Stimulated activated naive CD8-positive, alpha-beta T cell treated with anti-CD3 and anti-CD28 coated beads, Interleukin-15, amount 100 ng/mL, for 72 hours (primary cell): Measurements from ENCODE around the gene TBATA.
A peak's percentile ranks its signal among the peaks of the same experiment; 100 is the strongest.

ENCODE experiments used
- ATAC-seq: fragments of 150-1000 bp; cut with Tn5 transposase; 2 replicates; pipeline ENCODE4 v1.10.0; 2021; ENCODE audit warnings: mild to moderate bottlenecking, moderate library complexity
- DNase-seq, 2 donors: peaks; one replicate each; pipeline ENCODE4 v3.0.0; 2021 to 2022
- H3K27ac Mint-ChIP-seq, 2 donors: one replicate each; pipeline ENCODE4 v1.8.0; 2022; ENCODE audit warnings: mild to moderate bottlenecking in 2 of 2, mixed read lengths in 2 of 2, moderate library complexity in 2 of 2
- H3K27me3 Mint-ChIP-seq: one replicate; pipeline ENCODE4 v1.8.0; 2022; ENCODE audit warnings: mixed read lengths
- H3K4me1 Mint-ChIP-seq: one replicate; pipeline ENCODE4 v1.8.0; 2022; ENCODE audit warnings: mild to moderate bottlenecking, mixed read lengths
- H3K4me3 Mint-ChIP-seq, 2 donors: one replicate each; pipeline ENCODE4 v1.8.0; 2022; ENCODE audit warnings: mild to moderate bottlenecking in 2 of 2, mixed read lengths in 2 of 2, moderate library complexity in 1 of 2
- H3K9me3 Mint-ChIP-seq, 2 donors: one replicate each; pipeline ENCODE4 v1.8.0; 2022; ENCODE audit warnings: mixed read lengths in 2 of 2

The TBATA gene

GRCh38 chr10:70761727-70762350 is 23.3 kb downstream of the TBATA start:
- peak overlapping the region; percentile 17 to 55 for H3K27ac Mint-ChIP-seq
- no peak overlapping the region for H3K4me3 Mint-ChIP-seq
- ATAC-seq (peak; percentile 22), DNase-seq (no peak)
- peaks cover 8% of the 10 kb centered on the region for H3K27me3 Mint-ChIP-seq
- peaks cover 19% of the 10 kb centered on the region for H3K4me1 Mint-ChIP-seq
- H3K9me3 Mint-ChIP-seq = peaks cover 0 to 8% of the 10 kb centered on the region in 2 donors

- Mint-ChIP-seq H3K9me3 (peaks cover 0 to 6% of the 10 kb centered on the region in 2 donors), H3K27me3 (peaks cover 8% of the 10 kb centered on the region), H3K27ac (peak overlapping the region in 1 of 2 donors; percentile 76), H3K4me3 (no peak overlapping the region), H3K4me1 (peaks cover 19% of the 10 kb centered on the region)
- DNase-seq (no peak), ATAC-seq (no peak)
Measured at GRCh38 chr10:70761031-70761601, 24.1 kb downstream of the TBATA start.

GRCh38 chr10:70760271-70760787 is 24.8 kb downstream of the TBATA start:
- H3K27ac Mint-ChIP-seq = peak overlapping the region in 1 of 2 donors; percentile 76
- H3K4me3 Mint-ChIP-seq = no peak overlapping the region
- ATAC-seq (no peak), DNase-seq (no peak)
- peaks cover 19% of the 10 kb centered on the region for H3K4me1 Mint-ChIP-seq
- peaks cover 8% of the 10 kb centered on the region for H3K27me3 Mint-ChIP-seq
- no peaks in the 10 kb centered on the region for H3K9me3 Mint-ChIP-seq

GRCh38 chr10:70759781-70760180 is 25.4 kb downstream of the TBATA start:
- Mint-ChIP-seq H3K4me1 (peaks cover 19% of the 10 kb centered on the region), H3K27ac (no peak overlapping the region), H3K9me3 (no peaks in the 10 kb centered on the region), H3K27me3 (peaks cover 8% of the 10 kb centered on the region), H3K4me3 (no peak overlapping the region)
- DNase-seq (peak; percentile 23), ATAC-seq (peak; percentile 72)

GRCh38 chr10:70758757-70759514 is 26.2 kb downstream of the TBATA start:
- Mint-ChIP-seq H3K4me1 (peaks cover 19% of the 10 kb centered on the region), H3K9me3 (no peaks in the 10 kb centered on the region), H3K27ac (peak overlapping the region; percentile 36 to 51), H3K27me3 (peaks cover 8% of the 10 kb centered on the region), H3K4me3 (no peak overlapping the region)
- ATAC-seq (peak; percentile 43), DNase-seq (peak; percentile 56 to 62)

- Mint-ChIP-seq H3K9me3 (no peaks in the 10 kb centered on the region), H3K27me3 (peaks cover 8% of the 10 kb centered on the region), H3K27ac (no peak overlapping the region)
Measured at GRCh38 chr10:70757856-70758255, 27.3 kb downstream of the TBATA start.

GRCh38 chr10:70756700-70757360 is 28.3 kb downstream of the TBATA start:
- Mint-ChIP-seq H3K4me1 (peaks cover 19% of the 10 kb centered on the region), H3K4me3 (no peak overlapping the region), H3K27ac (peak overlapping the region in 1 of 2 donors; percentile 51), H3K27me3 (peaks cover 8% of the 10 kb centered on the region), H3K9me3 (no peaks in the 10 kb centered on the region)
- DNase-seq (no peak), ATAC-seq (no peak)

More at GRCh38 chr10:70757856-70758255, 27.3 kb downstream of the TBATA start:
- DNase-seq (no peak), ATAC-seq (no peak)
- Mint-ChIP-seq H3K4me1 (peaks cover 19% of the 10 kb centered on the region), H3K4me3 (no peak overlapping the region)

- ATAC-seq = no peak
- DNase-seq = no peak
- H3K4me3 Mint-ChIP-seq = no peak overlapping the region
- H3K27ac Mint-ChIP-seq = no peak overlapping the region
- no peaks in the 10 kb centered on the region for H3K27me3 Mint-ChIP-seq
- H3K4me1 Mint-ChIP-seq = peaks cover 6% of the 10 kb centered on the region
- no peaks in the 10 kb centered on the region for H3K9me3 Mint-ChIP-seq
Measured at GRCh38 chr10:70753841-70754621, 31.1 kb downstream of the TBATA start.

GRCh38 chr10:70753026-70753663 is 32.0 kb downstream of the TBATA start:
- no peak for DNase-seq

GRCh38 chr10:70752571-70752970 is 32.6 kb downstream of the TBATA start:
- no peaks in the 10 kb centered on the region for H3K4me1 Mint-ChIP-seq
- no peaks in the 10 kb centered on the region for H3K9me3 Mint-ChIP-seq
- H3K4me3 Mint-ChIP-seq = no peak overlapping the region
- DNase-seq (no peak), ATAC-seq (peak; percentile 8)
- no peaks in the 10 kb centered on the region for H3K27me3 Mint-ChIP-seq
- no peak overlapping the region for H3K27ac Mint-ChIP-seq

More at GRCh38 chr10:70753026-70753663, 32.0 kb downstream of the TBATA start:
- H3K9me3 Mint-ChIP-seq = no peaks in the 10 kb centered on the region
- ATAC-seq = no peak
- H3K27me3 Mint-ChIP-seq = no peaks in the 10 kb centered on the region
- H3K4me3 Mint-ChIP-seq = no peak overlapping the region
- no peaks in the 10 kb centered on the region for H3K4me1 Mint-ChIP-seq
- H3K27ac Mint-ChIP-seq = peak overlapping the region in 1 of 2 donors; percentile 54

GRCh38 chr10:70751991-70752390 is 33.2 kb downstream of the TBATA start:
- no peaks in the 10 kb centered on the region for H3K9me3 Mint-ChIP-seq
- no peak overlapping the region for H3K27ac Mint-ChIP-seq
- H3K27me3 Mint-ChIP-seq = no peaks in the 10 kb centered on the region
- no peak overlapping the region for H3K4me3 Mint-ChIP-seq
- DNase-seq (no peak), ATAC-seq (peak; percentile 33)
- H3K4me1 Mint-ChIP-seq = no peaks in the 10 kb centered on the region

GRCh38 chr10:70751356-70751755 is 33.8 kb downstream of the TBATA start:
- no peaks in the 10 kb centered on the region for H3K4me1 Mint-ChIP-seq
- H3K9me3 Mint-ChIP-seq = no peaks in the 10 kb centered on the region
- ATAC-seq (no peak), DNase-seq (no peak)
- H3K27ac Mint-ChIP-seq = no peak overlapping the region
- H3K4me3 Mint-ChIP-seq = no peak overlapping the region
- no peaks in the 10 kb centered on the region for H3K27me3 Mint-ChIP-seq

GRCh38 chr10:70750156-70750703 is 34.9 kb downstream of the TBATA start:
- H3K4me1 Mint-ChIP-seq = no peaks in the 10 kb centered on the region
- ATAC-seq = no peak

GRCh38 chr10:70749756-70750155 is 35.4 kb downstream of the TBATA start:
- Mint-ChIP-seq H3K27ac (no peak overlapping the region), H3K4me1 (no peaks in the 10 kb centered on the region), H3K9me3 (no peaks in the 10 kb centered on the region), H3K27me3 (no peaks in the 10 kb centered on the region), H3K4me3 (no peak overlapping the region)
- no peak for DNase-seq
- ATAC-seq = no peak

More at GRCh38 chr10:70750156-70750703, 34.9 kb downstream of the TBATA start:
- no peak overlapping the region for H3K4me3 Mint-ChIP-seq
- no peaks in the 10 kb centered on the region for H3K27me3 Mint-ChIP-seq
- H3K27ac Mint-ChIP-seq = no peak overlapping the region
- DNase-seq = no peak
- H3K9me3 Mint-ChIP-seq = no peaks in the 10 kb centered on the region
